GM12873 (cell line): ENCODE results near the gene LRRC8A.

Experiments
- CTCF ChIP-seq: IDR thresholded peaks from 2 replicates; pipeline ENCODE4 v1.5.1; 2012; ENCODE audit warnings: low read depth, mild to moderate bottlenecking, moderate library complexity, low read length, control low read depth; ENCODE audit not compliant: insufficient read depth; ENCODE audit errors: missing control alignments

Gene LRRC8A

GRCh38 chr9:128881884-128882676, at the start of gene LRRC8A, which contains the start of gene KYAT1:
Gene LRRC8A (plus strand): TSS chr9:128882133. CDS start chr9:128907165, 25,032 bp downstream.
Gene KYAT1 (minus strand): TSS chr9:128881950. CDS start chr9:128845405, 36,545 bp downstream.
- no peak for TF ChIP-seq CTCF

GRCh38 chr9:128833696-128834095, 48.2 kb upstream of the LRRC8A start:
- no peak for TF ChIP-seq CTCF

- no peak for TF ChIP-seq CTCF
Measured at GRCh38 chr9:128835246-128836210, 46.4 kb upstream of the LRRC8A start.

GRCh38 chr9:128836509-128837145, 45.3 kb upstream of the LRRC8A start:
- no peak for TF ChIP-seq CTCF

- TF ChIP-seq CTCF: no peak
Measured at GRCh38 chr9:128838338-128838737, 43.6 kb upstream of the LRRC8A start.

- TF ChIP-seq CTCF: no peak
Measured at GRCh38 chr9:128840524-128840923, 41.4 kb upstream of the LRRC8A start.
